IMR-90 (cell line): Measurements from ENCODE around the gene GNG7. TPM values are rescaled to one million over a fixed set of nuclear protein-coding genes. Genes with fewer than 3 reads are reported as not detected.

Source experiments
- ATAC-seq: fragments of 200-7000 bp; cut with Tn5 transposase; 2 replicates; pipeline ENCODE4 v1.9.1; 2020; ENCODE audit warnings: low read depth, mild to moderate bottlenecking, moderate library complexity
- BruUV-seq: library from RNA; stranded (reverse); fragments of 400-500 nt; replicated peaks from 2 replicates; lab custom pipeline; 2021; lab: Mats Ljungman, UMichigan
- CTCF ChIA-PET: fragments of 300-600 bp; formaldehyde crosslinking; extraction: SDS; loops from one replicate; lab custom pipeline; 2021; ENCODE audit warnings: antibody characterized with exemption; lab: Yijun Ruan, JAX
- POLR2A ChIA-PET: fragments of 300-600 bp; sonication (Branson Sonifier 250); formaldehyde crosslinking; loops from one replicate; lab custom pipeline; 2022; ENCODE audit warnings: antibody characterized with exemption; ENCODE audit not compliant: unreplicated experiment; lab: Charles Lee
- DNase-seq: peaks from one replicate; pipeline ENCODE4 v3.0.0; 2013
- H2AFZ ChIP-seq: replicated peaks from 2 replicates; pipeline ENCODE3; 2013; ENCODE audit warnings: low read length, mild to moderate bottlenecking; ENCODE audit not compliant: poor library complexity
- H2AK5ac ChIP-seq: 2 replicates; pipeline ENCODE4 v1.6.1; 2013; ENCODE audit warnings: low read depth, low read length, inconsistent platforms
- H2AK9ac ChIP-seq: replicated peaks from 2 replicates; pipeline ENCODE3; 2013; ENCODE audit warnings: mild to moderate bottlenecking, low read depth, low read length, moderate library complexity; ENCODE audit not compliant: poor library complexity
- H2BK120ac ChIP-seq: 2 replicates; pipeline ENCODE4 v1.6.1; 2013; ENCODE audit warnings: low read depth, low read length, inconsistent platforms
- H2BK15ac ChIP-seq: 3 replicates; pipeline ENCODE4 v1.6.1; 2013; ENCODE audit warnings: low read depth, low read length, inconsistent platforms
- H2BK20ac ChIP-seq: 2 replicates; pipeline ENCODE4 v1.6.1; 2013; ENCODE audit warnings: low read depth, mild to moderate bottlenecking, inconsistent platforms, low read length, moderate library complexity
- H2BK5ac ChIP-seq: 2 replicates; pipeline ENCODE4 v1.6.1; 2013; ENCODE audit warnings: mild to moderate bottlenecking, low read depth, low read length, inconsistent platforms; ENCODE audit not compliant: poor library complexity, severe bottlenecking
- H3K14ac ChIP-seq: replicated peaks from 2 replicates; pipeline ENCODE4 v1.6.1; 2013; ENCODE audit warnings: low read depth, low read length, inconsistent platforms
- H3K18ac ChIP-seq: 2 replicates; pipeline ENCODE4 v1.6.1; 2013; ENCODE audit warnings: low read depth, low read length, control low read depth
- H3K23ac ChIP-seq: 2 replicates; pipeline ENCODE4 v1.6.1; 2013; ENCODE audit warnings: low read depth, low read length, inconsistent platforms
- H3K27ac ChIP-seq: 2 replicates; pipeline ENCODE4 v1.5.1; 2013; ENCODE audit warnings: mild to moderate bottlenecking, control low read depth, low read length; ENCODE audit not compliant: insufficient read depth
- H3K27me3 ChIP-seq: 2 replicates; pipeline ENCODE4 v1.6.1; 2013; ENCODE audit warnings: low read length; ENCODE audit not compliant: control insufficient read depth, insufficient read depth
- H3K36me3 ChIP-seq: 2 replicates; pipeline ENCODE4 v1.6.1; 2013; ENCODE audit warnings: low read length, mixed read lengths; ENCODE audit not compliant: control insufficient read depth, insufficient read depth
- H3K4ac ChIP-seq: 2 replicates; pipeline ENCODE4 v1.6.1; 2013; ENCODE audit warnings: low read depth, low read length, inconsistent platforms
- H3K4me1 ChIP-seq: 2 replicates; pipeline ENCODE4 v1.6.1; 2013; ENCODE audit warnings: low read length, mixed read lengths; ENCODE audit not compliant: control insufficient read depth, insufficient read depth
- H3K4me2 ChIP-seq: 2 replicates; pipeline ENCODE4 v1.6.1; 2013; ENCODE audit warnings: low read depth, mild to moderate bottlenecking, control low read depth, low read length, moderate library complexity
- H3K4me3 ChIP-seq: 2 replicates; pipeline ENCODE4 v1.5.1; 2013; ENCODE audit warnings: low read depth, mild to moderate bottlenecking, control low read depth, low read length, moderate library complexity; ENCODE audit not compliant: insufficient read depth
- H3K56ac ChIP-seq: 2 replicates; pipeline ENCODE4 v1.6.1; 2013; ENCODE audit warnings: low read length, inconsistent platforms; ENCODE audit not compliant: insufficient read depth; ENCODE audit errors: extremely low read depth
- H3K79me1 ChIP-seq, 2 experiments: 2 replicates each; pipeline ENCODE4 v1.6.1; 2013; ENCODE audit warnings: low read length in 2 of 2, inconsistent platforms in 1 of 2, low read depth in 1 of 2
- H3K9ac ChIP-seq: 2 replicates; pipeline ENCODE4 v1.6.1; 2013; ENCODE audit warnings: low read depth, low read length, control low read depth
- H3K9me1 ChIP-seq: 2 replicates; pipeline ENCODE4 v1.6.1; 2013; ENCODE audit warnings: low read length, inconsistent platforms; ENCODE audit not compliant: insufficient read depth
- H3K9me3 ChIP-seq: 2 replicates; pipeline ENCODE4 v1.6.1; 2013; ENCODE audit warnings: low read length; ENCODE audit not compliant: control insufficient read depth, insufficient read depth
- H4K20me1 ChIP-seq: 2 replicates; pipeline ENCODE4 v1.6.1; 2013; ENCODE audit warnings: low read length, inconsistent platforms; ENCODE audit not compliant: insufficient read depth
- H4K5ac ChIP-seq: 2 replicates; pipeline ENCODE4 v1.6.1; 2013; ENCODE audit warnings: mild to moderate bottlenecking, low read depth, low read length, control low read depth
- H4K8ac ChIP-seq, 2 experiments: 2 replicates each; pipeline ENCODE4 v1.6.1; 2013; ENCODE audit warnings: low read depth in 2 of 2, low read length in 2 of 2, control low read depth in 1 of 2, inconsistent platforms in 1 of 2
- H4K91ac ChIP-seq: 2 replicates; pipeline ENCODE4 v1.6.1; 2013; ENCODE audit warnings: low read depth, low read length, inconsistent platforms; ENCODE audit not compliant: insufficient read depth
- BHLHE40 ChIP-seq: fragments of 150-350 bp; IDR thresholded peaks from 2 replicates; pipeline ENCODE4 v1.6.1; 2016; ENCODE audit warnings: mild to moderate bottlenecking, low read depth, low read length
- CEBPB ChIP-seq: IDR thresholded peaks from 2 replicates; pipeline ENCODE4 v1.6.1; 2012; ENCODE audit warnings: low read depth, low read length, improper control_type of control experiment
- CHD1 ChIP-seq: IDR thresholded peaks from 2 replicates; pipeline ENCODE4 v1.6.1; 2012; ENCODE audit warnings: low read depth, low read length, improper control_type of control experiment
- CTCF ChIP-seq: conservative IDR thresholded peaks from 2 replicates; pipeline ENCODE4 v1.5.1; 2012; ENCODE audit warnings: mild to moderate bottlenecking, low read depth, low read length, improper control_type of control experiment
- ELK1 ChIP-seq: fragments of 150-350 bp; IDR thresholded peaks from 2 replicates; pipeline ENCODE4 v1.6.1; 2016; ENCODE audit warnings: low read depth, mild to moderate bottlenecking, low read length, moderate library complexity, borderline replicate concordance
- FOS ChIP-seq: fragments of 150-350 bp; IDR thresholded peaks from 2 replicates; pipeline ENCODE4 v1.6.1; 2016; ENCODE audit warnings: low read depth, low read length
- MAZ ChIP-seq: IDR thresholded peaks from 2 replicates; pipeline ENCODE4 v1.6.1; 2012; ENCODE audit warnings: low read depth, mild to moderate bottlenecking, low read length, improper control_type of control experiment, moderate library complexity, borderline replicate concordance
- MXI1 ChIP-seq: IDR thresholded peaks from 2 replicates; pipeline ENCODE4 v1.6.1; 2012; ENCODE audit warnings: low read depth, mild to moderate bottlenecking, low read length, moderate library complexity, borderline replicate concordance
- NFE2L2 ChIP-seq: fragments of 150-350 bp; IDR thresholded peaks from 2 replicates; pipeline ENCODE4 v1.6.1; 2016; ENCODE audit warnings: low read depth, mild to moderate bottlenecking, low read length
- RAD21 ChIP-seq: IDR thresholded peaks from 2 replicates; pipeline ENCODE4 v1.6.1; 2012; ENCODE audit warnings: low read length, improper control_type of control experiment
- RCOR1 ChIP-seq: IDR thresholded peaks from 2 replicates; pipeline ENCODE4 v1.6.1; 2012; ENCODE audit warnings: mild to moderate bottlenecking, low read length, improper control_type of control experiment; ENCODE audit not compliant: insufficient replicate concordance
- RFX5 ChIP-seq: IDR thresholded peaks from 2 replicates; pipeline ENCODE4 v1.8.0; 2012; ENCODE audit warnings: low read depth, mild to moderate bottlenecking, low read length, moderate library complexity
- SMC3 ChIP-seq: fragments of 150-350 bp; IDR thresholded peaks from 2 replicates; pipeline ENCODE4 v1.6.1; 2016; ENCODE audit warnings: low read depth, mild to moderate bottlenecking, antibody characterized with exemption, low read length, moderate library complexity
- USF2 ChIP-seq: fragments of 150-350 bp; IDR thresholded peaks from 2 replicates; pipeline ENCODE4 v1.6.1; 2017; ENCODE audit warnings: mild to moderate bottlenecking, antibody characterized with exemption, low read length, low read depth
- WGBS, 2 experiments: methylation state at CpG; one replicate each; pipeline versions ENCODE4 v1.1.5 to v1.1.7; 2013; ENCODE audit warnings: missing lambda C conversion rate in 2 of 2; ENCODE audit not compliant: insufficient read length in 1 of 2; ENCODE audit errors: extremely low coverage in 2 of 2; 5-methylcytosine and 5-hydroxymethylcytosine counted together
- dilution Hi-C: fragments of 300-500 bp; cut with HindIII; formaldehyde crosslinking; loops from one replicate; pipeline ENCODE4 v1.14.3; 2018; ENCODE audit warnings: low sequenced_read_pairs; ENCODE audit not compliant: unreplicated experiment
- in situ Hi-C: fragments of 300-500 bp; cut with MboI; formaldehyde crosslinking; loops from 3 replicates; pipeline ENCODE4 v1.14.3; 2019; ENCODE audit warnings: low sequenced_read_pairs, inconsistent platforms, mixed read lengths
- intact Hi-C: fragments of 100-400 bp; cut with micrococcal nuclease; formaldehyde crosslinking; loops from 2 replicates; pipeline ENCODE4 v1.10.0; 2022
- polyA plus RNA-seq, 3 experiments: library from polyadenylated mRNA; depleted of rRNA; stranded (reverse); fragments of >200 nt; gene quantifications; 2 replicates each; pipeline ENCODE4 v1.2.3, GENCODE V29; 2012; ENCODE audit warnings: low replicate concordance in 1 of 3
- total RNA-seq: library from RNA; depleted of rRNA; stranded (reverse); fragments of >200 nt; gene quantifications from 2 replicates; pipeline ENCODE4 v1.2.3, GENCODE V29; 2012

GNG7 gene
- total and polyA plus RNA-seq, 2 of the 4 experiments (the other 2 are of a cell fraction), result under 0.01 to 0.21 TPM

GRCh38 chr19:2578391-2578890, 124.1 kb downstream of the GNG7 start:
- ChIA-PET CTCF (interaction anchor here (0.8 to 3.8 kb wide), 6 partner anchors 33 to 105 kb away, joined by 3 to 16 read pairs (median 4); partner anchors contain the start of gene GADD45B), POLR2A (interaction anchor here (0.6 to 4.5 kb wide), 8 partner anchors 24 to 101 kb away, joined by 3 to 63 read pairs (median 3); partner anchors contain the start of gene GADD45B)
- TF ChIP-seq RAD21 (no peak), RCOR1 (no peak), MXI1 (no peak), USF2 (no peak), BHLHE40 (no peak), CEBPB (no peak), FOS (no peak), RFX5 (no peak), CHD1 (no peak), SMC3 (no peak), MAZ (no peak), NFE2L2 (no peak), CTCF (no peak), ELK1 (no peak)

More at GRCh38 chr19:2578391-2578890, 124.1 kb downstream of the GNG7 start:
- Histone ChIP-seq H3K27ac (peak overlapping the region; percentile 68), H3K9ac (peak overlapping the region; percentile 31; the same call in 1 of the 2 replicates), H4K91ac (peak overlapping the region; percentile 80), H2BK20ac (peak overlapping the region; percentile 89), H2BK5ac (peak overlapping the region; percentile 90), H3K23ac (peak overlapping the region; percentile 72), H4K20me1 (no peaks in the 10 kb centered on the region; the same call in 1 of the 2 replicates), H3K4ac (peak overlapping the region; percentile 86), H3K14ac (peak overlapping the region; percentile 77; the same call in 1 of the 2 replicates), H3K4me3 (peak overlapping the region; percentile 44; the same call in 1 of the 2 replicates), H3K9me3 (peaks cover 6% of the 10 kb centered on the region), H2AK5ac (peak overlapping the region; percentile 74), H3K27me3 (no peaks in the 10 kb centered on the region), H3K9me1 (peaks cover 6% of the 10 kb centered on the region), H2AK9ac (peak overlapping the region; percentile 98), H3K18ac (peak overlapping the region; percentile 36; the same call in 1 of the 2 replicates), H2BK120ac (peak overlapping the region; percentile 95), H2AFZ (peak overlapping the region; percentile 95), H3K56ac (peak overlapping the region; percentile 82), H3K79me1 (peaks cover 0 to 18% of the 10 kb centered on the region in 2 experiments; a peak in 1 of 4 replicates), H4K5ac (0 out of 2 replicates have a peak overlapping the region, but pooled peaks have one; percentile 10), H3K4me2 (peak overlapping the region; percentile 81), H4K8ac (peak overlapping the region; percentile 60 to 79), H2BK15ac (peak overlapping the region; percentile 84; the same call in 1 of the 3 replicates), H3K4me1 (peaks cover 15% of the 10 kb centered on the region), H3K36me3 (no peaks in the 10 kb centered on the region)
- no TSS peak for BruUV-seq
- DNase-seq, result peak; percentile 49
- 0% methylated on average over 6 of the region's 13 CpGs; no CpG with 5 or more reads in 1 of the 2 experiments for WGBS, 2 experiments
- ATAC-seq, result peak; percentile 33
- in situ Hi-C loops, result no loop called here
- dilution Hi-C loops, result no loop called here
- intact Hi-C loops, result no loop called here
